ENCODE measurements around the gene CYP4B1.
"Not testable (repeated sequence)": the region's sequence is repeated elsewhere in the genome, so short reads cannot be mapped to it uniquely, and the experiment has no call there.

Gene CYP4B1

DNA sequence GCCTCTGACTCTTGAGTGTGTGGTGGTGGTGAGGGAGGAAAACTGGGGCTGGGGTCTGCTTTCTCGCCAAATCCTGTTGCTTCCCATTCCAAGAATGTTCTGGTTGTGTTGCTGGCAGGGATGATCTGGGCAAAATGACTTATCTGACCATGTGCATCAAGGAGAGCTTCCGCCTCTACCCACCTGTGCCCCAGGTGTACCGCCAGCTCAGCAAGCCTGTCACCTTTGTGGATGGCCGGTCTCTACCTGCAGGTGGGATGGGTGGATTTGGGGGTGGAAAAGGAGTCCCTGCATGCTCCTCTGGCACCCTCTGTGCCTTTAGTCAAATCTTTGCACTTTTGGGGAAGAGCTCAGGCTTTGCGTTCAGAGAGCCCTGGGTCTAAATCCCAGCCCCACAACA is 18.1 kb downstream of the CYP4B1 start:
- DNase-seq (ENCODE audit: low spot score), result no peak

GRCh38 chr1:46817814-46818213 is 19.0 kb downstream of the CYP4B1 start:
- no peak for DNase-seq (ENCODE audit: low spot score)

GRCh38 chr1:46818591-46818990 is 19.7 kb downstream of the CYP4B1 start:
- DNase-seq (ENCODE audit: low spot score), result no peak

GRCh38 chr1:46819335-46819734 is 20.5 kb downstream of the CYP4B1 start:
- DNase-seq (ENCODE audit: low spot score), result no peak

DNA sequence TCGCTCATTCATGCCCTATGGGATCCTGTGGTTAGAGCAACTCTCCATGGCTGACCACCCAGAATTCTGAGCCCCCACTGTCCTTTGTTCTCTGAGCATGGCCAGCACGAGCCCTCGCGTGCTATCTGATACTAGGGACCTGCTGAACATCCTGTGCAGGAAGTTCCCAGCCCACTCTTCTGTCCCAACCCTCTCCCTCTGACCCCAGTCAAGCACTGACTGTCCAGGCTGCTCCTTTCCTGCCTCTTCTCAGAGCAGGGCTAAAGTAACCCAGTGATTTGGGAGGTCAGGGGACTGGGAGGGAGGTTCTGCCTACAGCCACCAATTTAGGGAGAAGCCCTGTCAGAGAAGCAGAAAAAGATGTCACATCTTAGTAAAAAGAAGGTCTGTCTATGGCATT is 21.2 kb downstream of the CYP4B1 start:
- no peak for DNase-seq (ENCODE audit: low spot score)

- DNase-seq (ENCODE audit: low spot score), result no peak
Measured at GRCh38 chr1:46820560-46821060, 21.8 kb downstream of the CYP4B1 start.

GRCh38 chr1:46822248-46822826 is 23.5 kb downstream of the CYP4B1 start:
- no peak for DNase-seq (ENCODE audit: low spot score)

- DNase-seq (ENCODE audit: low spot score), result no peak
Measured at GRCh38 chr1:46823151-46823550, 24.3 kb downstream of the CYP4B1 start.

DNA sequence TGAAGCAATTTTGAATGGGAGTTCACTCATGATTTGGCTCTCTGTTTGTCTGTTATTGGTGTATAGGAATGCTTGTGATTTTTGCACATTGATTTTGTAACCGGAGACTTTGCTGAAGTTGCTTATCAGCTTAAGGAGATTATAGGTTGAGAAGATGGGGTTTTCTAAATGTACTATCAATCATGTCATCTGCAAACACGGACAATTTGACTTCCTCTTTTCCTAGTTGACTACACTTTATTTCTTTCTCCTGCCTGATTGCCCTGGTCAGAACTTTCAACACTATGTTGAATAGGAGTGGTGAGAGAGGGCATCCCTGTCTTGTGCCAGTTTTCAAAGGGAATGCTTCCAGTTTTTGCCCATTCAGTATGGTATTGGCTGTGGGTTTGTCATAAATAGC is 28.0 kb downstream of the CYP4B1 start:
- not testable (repeated sequence) for DNase-seq (ENCODE audit: low spot score)

DNA sequence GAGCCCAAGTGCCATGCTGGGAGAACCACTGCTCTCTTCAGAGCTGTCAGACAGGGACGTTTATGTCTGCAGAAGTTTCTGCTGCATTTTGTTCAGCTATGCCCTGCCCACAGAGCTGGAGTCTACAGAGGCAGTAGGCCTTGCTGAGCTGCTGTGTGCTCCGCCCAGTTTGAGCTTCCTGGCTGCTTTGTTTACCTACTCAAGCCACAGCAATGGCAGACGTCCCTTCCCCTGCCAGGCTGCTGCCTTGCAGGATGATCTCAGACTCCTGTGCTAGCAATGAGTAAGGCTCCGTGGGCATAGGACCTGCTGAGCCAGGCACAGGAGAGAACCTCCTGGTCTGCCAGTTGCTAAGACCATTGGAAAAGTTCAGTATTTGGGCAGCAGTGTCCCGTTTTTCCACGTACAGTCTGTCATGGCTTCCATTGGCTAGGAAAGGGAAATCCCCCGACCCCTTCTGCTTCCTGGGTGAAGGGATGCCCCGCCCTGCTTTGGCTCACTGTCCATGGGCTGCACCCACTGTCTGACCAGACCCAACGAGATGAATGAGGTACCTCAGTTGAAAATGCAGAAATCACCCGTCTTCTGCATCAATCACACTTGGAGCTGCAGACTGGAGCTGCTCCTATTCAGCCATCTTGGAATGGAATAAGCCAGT is 31.9 kb downstream of the CYP4B1 start:
- no peak for DNase-seq (ENCODE audit: low spot score)

GRCh38 chr1:46835469-46835868 is 36.6 kb downstream of the CYP4B1 start:
- DNase-seq (ENCODE audit: low spot score), result not testable (repeated sequence)

- not testable (repeated sequence) for DNase-seq (ENCODE audit: low spot score)
Measured at GRCh38 chr1:46846386-46846785, 47.5 kb downstream of the CYP4B1 start.

DNA sequence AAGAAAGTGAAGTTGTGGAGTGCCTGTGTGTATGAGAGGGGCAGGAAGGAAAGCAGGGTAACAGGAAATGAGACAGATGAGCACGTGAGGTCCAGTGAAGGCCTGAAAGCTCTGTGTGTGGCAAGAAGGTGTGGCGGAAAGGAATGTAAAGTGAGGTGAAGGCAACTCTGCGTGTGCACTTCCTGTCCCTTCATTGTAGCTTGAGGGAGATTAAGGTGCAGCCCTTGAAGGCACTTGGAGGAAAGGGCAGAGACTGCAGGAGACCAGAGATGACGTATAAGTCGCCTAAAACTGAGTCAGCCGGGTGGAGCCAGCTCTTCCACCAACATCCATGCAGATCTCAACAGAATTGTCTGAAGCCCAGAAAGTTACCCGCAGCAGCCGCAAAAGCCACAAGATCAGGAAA is 58.8 kb downstream of the CYP4B1 start:
- peak; percentile 1 for DNase-seq (ENCODE audit: low spot score)

- no peak for DNase-seq (ENCODE audit: low spot score)
Measured at GRCh38 chr1:46862348-46862747, 63.5 kb downstream of the CYP4B1 start.

All from SW480 (cell line).